ENCODE results near the gene AGXT.

AGXT gene

GRCh38 chr2:240899468-240899865 is 30.8 kb downstream of the AGXT start:
- DNase-seq (ENCODE audit: low read depth) = no peak

- DNase-seq (ENCODE audit: low read depth) = no peak
These were observed 31.7 kb downstream of the AGXT start for GRCh38 chr2:240900141-240900860.

- no peak for DNase-seq (ENCODE audit: low read depth)
These were observed 33.5 kb downstream of the AGXT start for GRCh38 chr2:240901986-240902614.

GRCh38 chr2:240902615-240903041 is 34.0 kb downstream of the AGXT start:
- DNase-seq (ENCODE audit: low read depth) = no peak

- no peak for DNase-seq (ENCODE audit: low read depth)
These were observed 34.8 kb downstream of the AGXT start for GRCh38 chr2:240903191-240904060.

GRCh38 chr2:240904216-240905175 is 35.9 kb downstream of the AGXT start:
- DNase-seq (ENCODE audit: low read depth) = no peak

DNA sequence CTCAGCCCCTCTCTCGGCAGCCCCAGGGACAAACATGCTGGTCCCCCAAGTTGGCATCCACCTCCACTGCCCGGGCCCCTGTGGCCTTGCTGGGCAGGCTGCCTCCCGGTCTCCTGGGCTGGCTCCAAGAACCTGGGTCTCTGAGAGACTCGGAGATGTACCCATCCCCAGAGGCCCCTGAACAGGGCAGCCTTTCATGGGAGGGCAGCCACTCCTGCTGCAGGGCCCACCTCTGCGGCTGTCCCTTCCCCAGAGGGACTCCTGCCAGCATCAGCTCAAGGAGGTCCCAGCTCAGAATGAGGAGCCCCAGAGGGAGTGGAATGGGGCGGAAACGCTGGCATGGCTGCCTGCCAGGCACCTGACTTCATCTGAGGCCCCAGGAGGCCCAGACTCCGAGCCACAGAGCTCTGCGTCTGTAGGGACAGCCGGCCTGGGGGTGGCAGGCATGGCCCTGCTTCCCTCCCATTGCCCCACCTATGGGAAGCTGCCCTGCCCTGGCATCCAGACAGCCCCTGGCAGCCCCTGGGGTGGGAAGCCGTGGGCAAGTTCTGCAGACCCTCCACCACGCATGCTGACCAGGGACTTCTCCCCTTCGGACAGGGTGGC is 36.7 kb downstream of the AGXT start:
- DNase-seq (ENCODE audit: low read depth) = no peak

DNA sequence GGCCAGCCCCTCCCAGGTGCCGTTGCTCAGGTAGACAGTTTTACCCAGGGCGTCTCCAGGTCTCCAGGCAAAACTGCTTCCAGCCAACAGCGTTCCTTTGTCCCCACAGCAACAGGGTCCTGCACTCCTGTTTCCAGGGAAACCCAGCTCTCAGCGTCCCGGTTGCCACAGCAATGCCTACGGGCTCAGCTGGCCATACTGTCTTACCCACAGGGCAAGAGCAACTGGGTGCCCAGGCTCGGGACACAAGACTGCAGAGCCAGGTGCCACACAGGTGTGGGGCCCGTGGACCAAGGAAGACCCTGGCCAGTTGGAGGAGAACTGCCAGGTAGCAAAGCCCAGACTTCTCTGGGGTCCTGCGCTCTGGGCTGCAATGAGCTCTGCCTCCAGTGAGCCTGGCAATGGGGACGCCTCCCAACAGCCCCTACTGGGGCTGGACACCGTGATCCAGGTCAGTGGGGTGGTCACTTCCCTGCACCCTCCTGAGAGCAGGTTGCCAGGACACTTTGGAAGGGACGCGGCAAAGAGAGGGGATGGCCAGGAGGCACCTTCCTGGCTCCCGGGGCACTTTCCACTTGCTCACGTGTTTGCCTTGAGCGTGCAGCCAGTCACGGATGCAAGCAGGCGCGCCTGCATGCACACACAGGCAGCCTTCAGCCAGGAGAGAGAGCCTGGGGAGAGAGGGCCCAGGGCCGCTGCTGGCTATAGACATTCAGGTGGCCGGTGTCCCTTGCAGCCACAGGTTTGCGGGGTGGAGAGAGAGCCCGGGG is 37.7 kb downstream of the AGXT start, which contains the start of gene CROCC2:
CROCC2 (plus strand) TSS at position 196 of the 770 bp plus-strand sequence; CDS start at position 374, 178 bp downstream.
- no peak for DNase-seq (ENCODE audit: low read depth)

DNA sequence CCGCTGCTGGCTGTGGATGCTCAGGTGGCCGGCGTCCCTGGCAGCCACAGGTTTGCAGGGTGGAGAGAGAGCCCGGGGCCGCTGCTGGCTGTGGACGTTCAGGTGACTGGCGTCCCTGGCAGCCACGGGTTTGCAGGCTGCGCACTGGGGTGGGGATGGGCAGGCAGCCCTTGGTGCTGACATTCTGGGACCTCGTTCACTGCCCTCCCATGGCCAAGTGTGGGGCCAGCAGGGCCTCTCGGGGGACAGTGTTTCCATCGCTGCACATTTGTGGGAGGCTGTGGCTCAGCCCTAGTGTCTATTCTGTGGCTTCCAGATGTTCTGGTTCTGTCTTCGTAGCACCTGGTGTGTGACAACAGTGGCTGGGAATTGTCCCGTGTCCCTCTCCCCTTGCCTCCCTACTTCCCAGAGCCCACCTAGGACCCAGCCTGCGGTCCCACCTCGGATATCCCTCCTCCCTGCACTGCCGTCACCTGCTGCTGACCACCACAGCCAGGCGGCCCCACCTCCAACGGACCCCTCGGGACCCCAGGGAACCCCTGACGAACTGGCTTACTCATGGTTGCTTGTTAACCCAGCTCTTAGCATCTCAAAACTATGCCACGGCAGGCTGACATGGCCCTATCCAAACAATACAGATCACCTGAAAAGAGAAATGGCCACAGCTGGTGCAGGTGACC is 38.4 kb downstream of the AGXT start:
- no peak for DNase-seq (ENCODE audit: low read depth)

DNA sequence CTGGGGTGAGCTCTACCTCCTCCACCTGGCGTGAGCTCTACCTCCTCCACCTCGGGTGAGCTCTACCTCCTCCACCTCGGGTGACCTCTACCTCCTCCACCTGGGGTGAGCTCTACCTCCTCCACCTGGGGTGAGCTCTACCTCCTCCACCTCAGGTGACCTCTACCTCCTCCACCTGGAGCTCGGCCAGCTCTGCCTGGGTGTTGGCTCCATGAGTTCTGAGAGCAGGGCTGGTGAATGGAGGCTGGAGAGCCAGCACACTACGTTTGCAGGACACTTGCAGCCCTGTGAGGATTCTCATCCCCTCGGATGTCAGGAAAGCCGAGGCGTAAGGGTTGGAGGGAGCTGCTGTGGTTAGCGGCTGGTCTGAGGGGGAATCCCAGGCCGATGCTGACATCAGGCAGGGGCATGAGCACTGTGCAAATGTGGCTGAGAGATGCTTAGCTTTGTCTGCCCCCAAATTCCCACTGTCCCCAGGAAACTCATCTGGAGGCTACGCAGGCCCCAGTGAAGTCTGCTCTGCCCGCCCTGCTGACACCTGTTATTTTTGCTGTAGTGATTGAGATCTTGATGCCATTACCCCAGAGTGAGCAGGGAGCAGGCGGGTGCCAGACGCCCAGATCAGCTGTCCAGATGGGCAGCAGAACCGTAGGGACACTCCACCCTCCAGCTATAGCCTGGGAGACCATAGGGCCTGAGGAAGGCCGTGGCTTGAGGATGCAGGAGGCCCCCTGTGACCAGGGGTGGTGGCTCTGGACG is 40.8 kb downstream of the AGXT start:
- DNase-seq (ENCODE audit: low read depth) = no peak

GRCh38 chr2:240911641-240912265 is 43.1 kb downstream of the AGXT start:
- DNase-seq (ENCODE audit: low read depth) = no peak

- DNase-seq (ENCODE audit: low read depth) = no peak
These were observed 44.5 kb downstream of the AGXT start for GRCh38 chr2:240912878-240913809.

- peak; percentile 13 for DNase-seq (ENCODE audit: low read depth)
These were observed 45.4 kb downstream of the AGXT start for GRCh38 chr2:240913810-240914644.

DNA sequence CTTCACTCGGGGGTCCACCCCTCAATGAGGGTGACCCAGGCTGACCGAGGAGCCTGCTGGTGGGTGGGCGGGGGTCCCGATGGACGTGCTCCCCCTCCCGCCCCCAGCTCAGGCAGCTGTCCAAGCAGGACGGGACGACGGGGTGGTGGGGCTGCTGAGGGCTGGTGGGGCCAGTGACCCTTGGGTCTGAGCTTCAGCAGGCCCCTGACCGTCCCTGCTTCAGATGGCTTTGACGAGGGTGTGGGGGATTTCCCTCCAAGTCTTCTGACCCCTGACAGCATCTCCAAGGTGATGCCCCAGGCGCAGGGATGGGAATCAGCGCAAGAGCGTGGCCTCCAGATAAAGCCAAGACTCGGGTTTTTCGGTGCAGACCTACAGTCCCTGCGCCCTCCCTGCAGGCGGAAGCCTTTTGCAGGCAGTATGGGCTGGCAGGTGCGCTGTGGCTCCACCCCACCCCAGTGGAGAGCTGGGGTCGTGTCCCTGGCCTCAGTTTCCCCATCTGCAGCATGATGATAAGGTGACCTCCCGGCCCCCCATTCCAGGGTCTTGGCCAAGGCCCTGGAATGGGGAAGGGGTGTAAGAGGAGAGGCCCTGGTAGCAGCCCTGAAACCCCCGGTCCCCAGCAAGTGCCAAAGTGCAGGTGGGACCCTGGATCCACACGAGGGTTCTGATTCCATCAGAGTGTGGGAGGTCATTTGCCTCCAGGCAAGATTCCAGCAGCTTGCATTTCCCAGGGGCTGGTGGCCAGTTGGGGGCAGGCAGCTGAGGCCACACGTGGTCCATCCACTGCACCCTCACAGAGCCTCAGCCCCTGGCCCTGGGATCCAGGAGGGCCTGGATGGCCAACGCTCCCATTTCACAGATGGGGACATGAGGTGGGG is 46.3 kb downstream of the AGXT start:
- DNase-seq (ENCODE audit: low read depth) = no peak
